H1 (cell line): ENCODE data around the gene SNCAIP. TPM values are rescaled to one million over a fixed set of nuclear protein-coding genes. Genes with fewer than 3 reads are reported as not detected.

Experiments
- CTCF ChIA-PET: fragments of 300-600 bp; sonication (Branson Sonifier 250); formaldehyde crosslinking; loops from one replicate; lab custom pipeline; 2021; ENCODE audit not compliant: partially characterized antibody; lab: Charles Lee
- POLR2A ChIA-PET: fragments of 300-600 bp; sonication (Branson Sonifier 250); formaldehyde crosslinking; loops from one replicate; lab custom pipeline; 2021; ENCODE audit warnings: inconsistent platforms; ENCODE audit not compliant: partially characterized antibody; lab: Charles Lee
- DNase-seq, 2 experiments: peaks; one replicate each; pipeline versions ENCODE4 v3.0.0 to v3.0.0-alpha.2; 2010 to 2022; ENCODE audit warnings: low spot score in 2 of 2, low read depth in 1 of 2, mixed read lengths in 1 of 2
- FAIRE-seq: peaks from 2 replicates; lab custom pipeline; 2011; peaks lifted over from hg19 to GRCh38; lab: Jason Lieb, UNC
- H2AFZ ChIP-seq: 2 replicates; pipeline ENCODE4 v1.8.1; 2012; ENCODE audit warnings: low read length, inconsistent platforms
- H2AK5ac ChIP-seq: 2 replicates; pipeline ENCODE4 v1.6.1; 2013; ENCODE audit warnings: low read depth, low read length
- H2BK120ac ChIP-seq: replicated peaks from 2 replicates; pipeline ENCODE3; 2013; ENCODE audit warnings: low read depth, low read length, inconsistent platforms
- H2BK12ac ChIP-seq: 2 replicates; pipeline ENCODE4 v1.6.1; 2013; ENCODE audit warnings: low read depth, low read length
- H2BK15ac ChIP-seq: 2 replicates; pipeline ENCODE4 v1.6.1; 2013; ENCODE audit warnings: low read length
- H2BK20ac ChIP-seq: 2 replicates; pipeline ENCODE4 v1.6.1; 2013; ENCODE audit warnings: low read length
- H2BK5ac ChIP-seq: 2 replicates; pipeline ENCODE4 v1.6.1; 2013; ENCODE audit warnings: low read depth, low read length
- H3K14ac ChIP-seq: 2 replicates; pipeline ENCODE4 v1.6.1; 2013; ENCODE audit warnings: inconsistent platforms; ENCODE audit not compliant: insufficient read length
- H3K18ac ChIP-seq: 2 replicates; pipeline ENCODE4 v1.6.1; 2013; ENCODE audit warnings: low read length; ENCODE audit errors: extremely low read depth
- H3K23ac ChIP-seq: 2 replicates; pipeline ENCODE4 v1.6.1; 2013; ENCODE audit warnings: inconsistent platforms; ENCODE audit not compliant: insufficient read length
- H3K23me2 ChIP-seq: 2 replicates; pipeline ENCODE4 v1.6.1; 2013; ENCODE audit warnings: low read depth, low read length
- H3K27ac ChIP-seq: 2 replicates; pipeline ENCODE4 v1.6.1; 2011; ENCODE audit warnings: low read depth, low read length, inconsistent platforms
- H3K27me3 ChIP-seq, 4 experiments: replicated peaks in 1 of 4; 1 replicate in 1 of 4; 2 replicates in 3 of 4; pipeline versions ENCODE4 v1.6.1 to v1.8.1; 2011 to 2013; ENCODE audit warnings: low read length in 3 of 4, mild to moderate bottlenecking in 3 of 4, inconsistent platforms in 2 of 4, mixed read lengths in 2 of 4, moderate library complexity in 1 of 4; ENCODE audit not compliant: control insufficient read depth in 3 of 4, insufficient read depth in 3 of 4; ENCODE audit errors: extremely low read depth in 1 of 4
- H3K36me3 ChIP-seq, 4 experiments: 2 replicates each; pipeline versions ENCODE4 v1.6.1 to v1.8.1; 2011 to 2013; ENCODE audit warnings: mild to moderate bottlenecking in 4 of 4, low read length in 3 of 4, moderate library complexity in 2 of 4, control low read depth in 1 of 4, inconsistent platforms in 1 of 4; ENCODE audit not compliant: insufficient read depth in 4 of 4, control insufficient read depth in 2 of 4
- H3K4ac ChIP-seq: replicated peaks from 2 replicates; pipeline ENCODE3; 2013; ENCODE audit warnings: low read length, low read depth, mixed read lengths, inconsistent platforms; ENCODE audit not compliant: insufficient read length
- H3K4me1 ChIP-seq, 4 experiments: replicated peaks in 1 of 4; 1 replicate in 1 of 4; 2 replicates in 3 of 4; pipeline versions ENCODE4 v1.6.1 to v1.8.1; 2011 to 2013; ENCODE audit warnings: low read length in 3 of 4, inconsistent platforms in 2 of 4, mixed read lengths in 1 of 4; ENCODE audit not compliant: insufficient read depth in 4 of 4, control insufficient read depth in 3 of 4
- H3K4me2 ChIP-seq, 2 experiments: 2 replicates each; pipeline versions ENCODE4 v1.6.1 to v1.8.1; 2011 to 2013; ENCODE audit warnings: low read depth in 2 of 2, low read length in 2 of 2, control low read depth in 1 of 2, inconsistent platforms in 1 of 2, mild to moderate bottlenecking in 1 of 2; ENCODE audit not compliant: insufficient read depth in 1 of 2
- H3K4me3 ChIP-seq, 4 experiments: fragments of 200-600, 300-600 bp in 1 of 4; sonication (generic), shearing (Covaris generic), sonication (Bioruptor Twin) in 1 of 4; 2 replicates each; pipeline versions ENCODE4 v1.5.1 to v1.8.1; 2011 to 2016; ENCODE audit warnings: low read length in 4 of 4, low read depth in 3 of 4, control low read depth in 2 of 4, inconsistent platforms in 2 of 4, mild to moderate bottlenecking in 2 of 4, mixed read lengths in 1 of 4, moderate library complexity in 1 of 4; ENCODE audit not compliant: insufficient read depth in 2 of 4; ENCODE audit errors: extremely low read depth in 1 of 4
- H3K56ac ChIP-seq: replicated peaks from 2 replicates; pipeline ENCODE3; 2013; ENCODE audit warnings: low read depth, mild to moderate bottlenecking, mixed read lengths, low read length, inconsistent platforms; ENCODE audit not compliant: insufficient read length
- H3K79me1 ChIP-seq: 2 replicates; pipeline ENCODE4 v1.6.1; 2013; ENCODE audit warnings: low read depth, low read length, control low read depth
- H3K79me2 ChIP-seq, 2 experiments: 2 replicates each; pipeline versions ENCODE4 v1.6.1 to v1.8.1; 2012 to 2013; ENCODE audit warnings: low read length in 2 of 2, mild to moderate bottlenecking in 2 of 2, inconsistent platforms in 1 of 2; ENCODE audit not compliant: insufficient read depth in 2 of 2, control insufficient read depth in 1 of 2
- H3K9ac ChIP-seq, 4 experiments: replicated peaks in 1 of 4; 1 replicate in 1 of 4; 2 replicates in 3 of 4; pipeline versions ENCODE4 v1.6.1 to v1.8.1; 2011 to 2013; ENCODE audit warnings: low read depth in 3 of 4, low read length in 3 of 4, control low read depth in 2 of 4, mild to moderate bottlenecking in 2 of 4, moderate library complexity in 2 of 4, inconsistent platforms in 1 of 4; ENCODE audit errors: extremely low read depth in 1 of 4
- H3K9me3 ChIP-seq, 2 experiments: 2 replicates each; pipeline versions ENCODE4 v1.6.1 to v1.8.1; 2012 to 2013; ENCODE audit warnings: mild to moderate bottlenecking in 2 of 2, moderate library complexity in 2 of 2, control low read depth in 1 of 2, inconsistent platforms in 1 of 2, low read depth in 1 of 2, low read length in 1 of 2, mixed read lengths in 1 of 2; ENCODE audit not compliant: insufficient read depth in 2 of 2
- H4K20me1 ChIP-seq, 2 experiments: replicated peaks in 1 of 2; 2 replicates each; pipeline versions ENCODE3 to v1.8.1; 2011 to 2013; ENCODE audit warnings: inconsistent platforms in 2 of 2, low read length in 2 of 2, mild to moderate bottlenecking in 1 of 2; ENCODE audit not compliant: insufficient read depth in 2 of 2, control insufficient read depth in 1 of 2
- H4K5ac ChIP-seq: 2 replicates; pipeline ENCODE4 v1.6.1; 2013; ENCODE audit warnings: low read length, low read depth, mixed read lengths, inconsistent platforms; ENCODE audit not compliant: insufficient read length
- H4K8ac ChIP-seq: 2 replicates; pipeline ENCODE4 v1.8.0; 2013; ENCODE audit warnings: mild to moderate bottlenecking, moderate library complexity, low read length, inconsistent platforms; ENCODE audit not compliant: insufficient read depth; ENCODE audit errors: extremely low read depth
- H4K91ac ChIP-seq: replicated peaks from 2 replicates; pipeline ENCODE3; 2013; ENCODE audit warnings: low read length, mixed read lengths, inconsistent platforms; ENCODE audit not compliant: insufficient read length
- E2F6 ChIP-seq: IDR thresholded peaks from 2 replicates; pipeline ENCODE4 v1.6.1; 2012; ENCODE audit warnings: inconsistent platforms
- EGR1 ChIP-seq: IDR thresholded peaks from 2 replicates; pipeline ENCODE4 v1.6.1; 2011; ENCODE audit warnings: low read depth, low read length, borderline replicate concordance
- EP300 ChIP-seq, 2 experiments: IDR thresholded peaks; 1 replicate in 1 of 2; 2 replicates in 1 of 2; pipeline ENCODE4 v1.6.1; 2011 to 2012; ENCODE audit warnings: low read depth in 2 of 2, low read length in 2 of 2, mild to moderate bottlenecking in 2 of 2, borderline replicate concordance in 1 of 2, inconsistent platforms in 1 of 2, moderate library complexity in 1 of 2
- SIN3A ChIP-seq, 2 experiments: IDR thresholded peaks in 1 of 2; conservative IDR thresholded peaks in 1 of 2; 2 replicates each; pipeline ENCODE4 v1.6.1; 2011 to 2012; ENCODE audit warnings: low read length in 2 of 2, improper control_type of control experiment in 1 of 2, low read depth in 1 of 2, mild to moderate bottlenecking in 1 of 2
- WGBS, 2 experiments: shearing (Covaris generic) in 1 of 2; methylation state at CpG; one replicate each; pipeline versions ENCODE4 v1.1.6 to v1.1.7; 2013 to 2015; ENCODE audit warnings: low lambda C conversion rate in 2 of 2, mixed read lengths in 2 of 2, inconsistent platforms in 1 of 2, low coverage in 1 of 2, missing lambda C conversion rate in 1 of 2; ENCODE audit not compliant: insufficient replicate concordance in 2 of 2, insufficient coverage in 1 of 2, insufficient read length in 1 of 2; ENCODE audit errors: extremely low coverage in 1 of 2, missing lambda C conversion rate in 1 of 2; 5-methylcytosine and 5-hydroxymethylcytosine counted together
- polyA plus RNA-seq, 7 experiments: library from polyadenylated mRNA; depleted of rRNA in 3 of 7; stranded (reverse) in 5 of 7; unstranded in 2 of 7; fragments of >200 nt in 5 of 7; fragments of 200-250 nt in 2 of 7; gene quantifications; 1 replicate in 5 of 7; 2 replicates in 1 of 7; 4 replicates in 1 of 7; pipeline versions ENCODE4 v1.2.1 to v1.2.3, GENCODE V29; 2011 to 2013; ENCODE audit warnings: missing spikeins in 2 of 7, mixed read lengths in 2 of 7
- total RNA-seq: library from RNA; stranded (reverse); fragmentation: NEBNext Ultra II Directional; extraction: Animal tissue kit (Norgen Biotek cat#: 25700); gene quantifications from 2 replicates; pipeline ENCODE4 v1.2.1, GENCODE V29; 2021

The SNCAIP gene
- total and polyA plus RNA-seq, 2 of the 8 experiments (the other 6 are each of a cell fraction or from before 2014, with no cell fraction given): 3.9 to 9.0 TPM

GRCh38 chr5:122339591-122339990, 27.6 kb downstream of the SNCAIP start:
- TF ChIP-seq EGR1 (no peak), SIN3A (conservative IDR thresholded peaks at IDR 0.05 in 1 of 2, IDR thresholded peaks at IDR 0.05 in 1 of 2; ENCODE audit: low read depth in 1 of 2, low read length in 2 of 2) (no peak), EP300 (IDR thresholded peaks at IDR 0.05; ENCODE audit: borderline replicate concordance in 1 of 2, low read depth in 2 of 2, low read length in 2 of 2) (no peak), E2F6 (no peak)
- TF ChIP-seq, all 59 proteins: peak for 0
- H2AFZ ChIP-seq: no peak overlapping the region
- no peaks in the 10 kb centered on the region; the same call in 1 of the 2 replicates for H3K79me1 ChIP-seq
- H3K4ac ChIP-seq: no peak overlapping the region
- FAIRE-seq (no peak), DNase-seq (no peak)
- no peak overlapping the region for H3K9ac ChIP-seq
- no peak overlapping the region for H3K56ac ChIP-seq
- no peak overlapping the region for H3K27ac ChIP-seq
- no peaks in the 10 kb centered on the region for H4K20me1 ChIP-seq
- WGBS, 2 experiments: 99% methylated on average over 5 of the region's 5 CpGs; no CpG with 5 or more reads in 1 of the 2 experiments
- H3K23me2 ChIP-seq: no peaks in the 10 kb centered on the region
- no peak overlapping the region for H3K14ac ChIP-seq
- H2BK20ac ChIP-seq: no peak overlapping the region
- H3K4me3 ChIP-seq: no peak overlapping the region
- no peak overlapping the region for H2BK5ac ChIP-seq
- no peaks in the 10 kb centered on the region for H3K36me3 ChIP-seq
- no peak overlapping the region for H4K91ac ChIP-seq
- H3K79me2 ChIP-seq: no peaks in the 10 kb centered on the region
- H3K23ac ChIP-seq: no peak overlapping the region
- H4K5ac ChIP-seq: no peak overlapping the region
- no peak overlapping the region for H3K4me2 ChIP-seq
- no peak overlapping the region for H2BK120ac ChIP-seq
- H3K4me1 ChIP-seq: no peaks in the 10 kb centered on the region
- H2AK5ac ChIP-seq: no peak overlapping the region
- no peaks in the 10 kb centered on the region for H3K9me3 ChIP-seq
- CTCF ChIA-PET: no interaction called here
- POLR2A ChIA-PET: no interaction called here
- no peak overlapping the region for H2BK15ac ChIP-seq
- no peak overlapping the region for H4K8ac ChIP-seq
- H2BK12ac ChIP-seq: no peak overlapping the region
- H3K27me3 ChIP-seq: no peaks in the 10 kb centered on the region
- no peak overlapping the region for H3K18ac ChIP-seq
